ENCODE measurements around the gene SPATS2L. TPM values are rescaled to one million over a fixed set of nuclear protein-coding genes. Genes with fewer than 3 reads are reported as not detected.

Gene SPATS2L
- total and polyA plus RNA-seq, 2 of the 13 experiments (the other 11 are each of a cell fraction or from before 2014, with no cell fraction given): 154 to 212 TPM

- TF ChIP-seq JARID2 (CRISPR knock-in tag; IDR thresholded peaks at IDR 0.05; ENCODE audit: insufficient replicate concordance) (no peak), MIER2 (CRISPR knock-in tag; IDR thresholded peaks at IDR 0.05) (peak; percentile 55; the same call in 1 of the 2 replicates), UBTF (CRISPR knock-in tag; IDR thresholded peaks at IDR 0.05) (peak; percentile 76), NFYC (CRISPR knock-in tag; IDR thresholded peaks at IDR 0.05) (no peak), CAMTA2 (CRISPR knock-in tag; IDR thresholded peaks at IDR 0.05; ENCODE audit: borderline replicate concordance) (no peak; the same call in 1 of the 2 replicates), PREB (CRISPR knock-in tag; IDR thresholded peaks at IDR 0.05) (no peak), ATF5 (CRISPR knock-in tag; IDR thresholded peaks at IDR 0.05; ENCODE audit: low read depth) (no peak), ZNF563 (CRISPR knock-in tag; IDR thresholded peaks at IDR 0.05) (no peak), ZNF138 (CRISPR knock-in tag; IDR thresholded peaks at IDR 0.05; ENCODE audit: low read depth) (no peak), CREBL2 (CRISPR knock-in tag; IDR thresholded peaks at IDR 0.05; ENCODE audit: borderline replicate concordance) (no peak), HMGA1 (CRISPR knock-in tag; conservative IDR thresholded peaks at IDR 0.05) (no peak), MNT (IDR thresholded peaks at IDR 0.05) (peak; percentile 77), AHDC1 (CRISPR knock-in tag; IDR thresholded peaks at IDR 0.05; ENCODE audit: borderline replicate concordance) (peak; percentile 62; the same call in 1 of the 2 replicates), NFE2 (CRISPR knock-in tag; IDR thresholded peaks at IDR 0.05) (no peak), POLR2AphosphoS5 (IDR thresholded peaks at IDR 0.05; ENCODE audit: low read depth, low read length) (peak; percentile 62), RCOR2 (CRISPR knock-in tag; IDR thresholded peaks at IDR 0.05) (peak; percentile 82)
Observed at GRCh38 chr2:200306196-200306930, at the start of gene SPATS2L (continued).
